Measurements from ENCODE around the gene ZPLD1.

Gene ZPLD1

GRCh38 chr3:102398666-102399065 is 36.1 kb upstream of the ZPLD1 start:
- ChIA-PET POLR2A (ENCODE audit: low non-redundant PET) (no interaction called here), CTCF (no interaction called here)
- no peak for DNase-seq (ENCODE audit: low spot score)
- H3K27ac ChIP-seq, result no peak overlapping the region
- TF ChIP-seq CTCF (conservative IDR thresholded peaks at IDR 0.05; ENCODE audit: low read depth), result no peak

GRCh38 chr3:102400142-102400541 is 34.7 kb upstream of the ZPLD1 start:
- no peak overlapping the region; the same call in 1 of the 2 replicates for H3K27ac ChIP-seq
- ChIA-PET POLR2A (ENCODE audit: low non-redundant PET) (no interaction called here), CTCF (interaction anchor here (0.6 kb wide), 1 partner anchor 170 kb away, joined by 3 read pairs; no protein-coding TSS in a partner anchor)
- no peak for TF ChIP-seq CTCF (conservative IDR thresholded peaks at IDR 0.05; ENCODE audit: low read depth)
- DNase-seq (ENCODE audit: low spot score), result no peak

- DNase-seq (ENCODE audit: low spot score), result peak; percentile 43
- H3K27ac ChIP-seq, result no peak overlapping the region
- CTCF ChIA-PET, result no interaction called here
- POLR2A ChIA-PET (ENCODE audit: low non-redundant PET), result no interaction called here
- TF ChIP-seq CTCF (conservative IDR thresholded peaks at IDR 0.05; ENCODE audit: low read depth), result no peak
Measured at GRCh38 chr3:102400766-102401165, 34.0 kb upstream of the ZPLD1 start.

- no peak for TF ChIP-seq CTCF (conservative IDR thresholded peaks at IDR 0.05; ENCODE audit: low read depth)
- ChIA-PET POLR2A (ENCODE audit: low non-redundant PET) (no interaction called here), CTCF (no interaction called here)
- DNase-seq (ENCODE audit: low spot score), result no peak
- no peak overlapping the region for H3K27ac ChIP-seq
Measured at GRCh38 chr3:102410616-102411015, 24.2 kb upstream of the ZPLD1 start.

- no peak overlapping the region for H3K27ac ChIP-seq
- ChIA-PET POLR2A (ENCODE audit: low non-redundant PET) (no interaction called here), CTCF (no interaction called here)
- no peak for TF ChIP-seq CTCF (conservative IDR thresholded peaks at IDR 0.05; ENCODE audit: low read depth)
- no peak for DNase-seq (ENCODE audit: low spot score)
Measured at GRCh38 chr3:102415553-102415952, 19.3 kb upstream of the ZPLD1 start.

- no peak overlapping the region for H3K27ac ChIP-seq
- TF ChIP-seq CTCF (conservative IDR thresholded peaks at IDR 0.05; ENCODE audit: low read depth), result no peak
- ChIA-PET POLR2A (ENCODE audit: low non-redundant PET) (no interaction called here), CTCF (interaction anchor here (0.6 kb wide), 1 partner anchor 55 kb away, joined by 3 read pairs; no protein-coding TSS in a partner anchor)
- no peak for DNase-seq (ENCODE audit: low spot score)
Measured at GRCh38 chr3:102419786-102420185, 15.0 kb upstream of the ZPLD1 start.

GRCh38 chr3:102441832-102442231 is 7.0 kb downstream of the ZPLD1 start:
- DNase-seq (ENCODE audit: low spot score), result no peak
- ChIA-PET POLR2A (ENCODE audit: low non-redundant PET) (no interaction called here), CTCF (no interaction called here)
- no peak for TF ChIP-seq CTCF (conservative IDR thresholded peaks at IDR 0.05; ENCODE audit: low read depth)
- H3K27ac ChIP-seq, result no peak overlapping the region
